ENCODE results near the gene MIDN.
A peak's percentile ranks its signal among the peaks of the same experiment; 100 is the strongest.

The MIDN gene

DNA sequence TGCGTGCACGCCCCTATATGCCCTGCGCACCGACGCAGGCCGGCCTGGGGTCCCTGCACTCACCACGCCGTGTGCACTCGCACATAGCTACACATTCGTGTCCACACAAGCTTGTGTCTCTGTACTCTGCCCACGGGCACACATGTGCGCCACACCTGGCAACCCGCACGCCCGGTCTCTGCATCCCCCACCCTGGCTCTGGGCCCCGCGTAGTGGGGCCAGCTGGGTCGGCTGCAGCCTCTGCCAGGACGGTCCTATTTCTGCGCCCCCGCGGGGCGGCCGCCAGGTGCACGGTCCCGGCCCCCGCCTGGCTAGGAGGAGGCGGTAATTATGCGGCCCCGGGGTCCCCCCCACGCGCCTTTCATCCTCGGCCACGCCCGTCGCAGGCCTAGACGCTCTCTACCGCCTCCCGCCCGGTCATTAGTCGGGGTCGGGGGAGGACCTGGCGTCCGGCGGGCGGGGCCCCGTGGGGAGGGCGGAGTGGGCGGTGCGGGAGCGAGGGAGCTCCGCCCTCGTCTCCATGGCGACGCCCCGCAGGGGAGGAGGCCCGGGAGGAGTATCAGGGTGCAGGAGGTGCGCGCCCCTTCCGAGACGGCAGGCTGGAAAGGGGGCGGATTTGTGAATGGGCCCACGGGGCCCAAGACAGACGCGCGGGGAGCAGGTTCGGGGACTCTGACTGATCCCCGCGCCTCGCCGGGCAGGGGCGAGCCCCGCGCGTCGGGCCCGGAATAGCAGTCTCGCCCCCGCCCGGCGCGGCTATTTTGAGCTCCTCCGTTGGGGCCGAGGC lies 17.9 kb downstream of the MIDN start:
- peaks cover 10% of the 10 kb centered on the region for H3K36me3 ChIP-seq
- H3K4me1 ChIP-seq (ENCODE audit: control insufficient read depth in 1 of 2, insufficient read depth in 1 of 2, low read depth in 1 of 2, low read length in 1 of 2), result peaks cover 80 to 87% of the 10 kb centered on the region in 2 experiments
- peaks cover 8% of the 10 kb centered on the region for H3K27me3 ChIP-seq
- H3K27ac ChIP-seq, result peak overlapping the region; percentile 90
- TF ChIP-seq, protein P1, sequence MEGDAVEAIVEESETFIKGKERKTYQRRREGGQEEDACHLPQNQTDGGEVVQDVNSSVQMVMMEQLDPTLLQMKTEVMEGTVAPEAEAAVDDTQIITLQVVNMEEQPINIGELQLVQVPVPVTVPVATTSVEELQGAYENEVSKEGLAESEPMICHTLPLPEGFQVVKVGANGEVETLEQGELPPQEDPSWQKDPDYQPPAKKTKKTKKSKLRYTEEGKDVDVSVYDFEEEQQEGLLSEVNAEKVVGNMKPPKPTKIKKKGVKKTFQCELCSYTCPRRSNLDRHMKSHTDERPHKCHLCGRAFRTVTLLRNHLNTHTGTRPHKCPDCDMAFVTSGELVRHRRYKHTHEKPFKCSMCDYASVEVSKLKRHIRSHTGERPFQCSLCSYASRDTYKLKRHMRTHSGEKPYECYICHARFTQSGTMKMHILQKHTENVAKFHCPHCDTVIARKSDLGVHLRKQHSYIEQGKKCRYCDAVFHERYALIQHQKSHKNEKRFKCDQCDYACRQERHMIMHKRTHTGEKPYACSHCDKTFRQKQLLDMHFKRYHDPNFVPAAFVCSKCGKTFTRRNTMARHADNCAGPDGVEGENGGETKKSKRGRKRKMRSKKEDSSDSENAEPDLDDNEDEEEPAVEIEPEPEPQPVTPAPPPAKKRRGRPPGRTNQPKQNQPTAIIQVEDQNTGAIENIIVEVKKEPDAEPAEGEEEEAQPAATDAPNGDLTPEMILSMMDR (IDR thresholded peaks at IDR 0.05), result peak; percentile 36
- H3K4me3 ChIP-seq (ENCODE audit: low read depth in 1 of 2, low read length in 1 of 2), result peak overlapping the region; percentile 78 to 87
- no peaks in the 10 kb centered on the region for H3K9me3 ChIP-seq

- peak overlapping the region; percentile 78 to 87 for H3K4me3 ChIP-seq (ENCODE audit: low read depth in 1 of 2, low read length in 1 of 2)
These were observed 18.6 kb downstream of the MIDN start for GRCh38 chr19:1266916-1267476.

DNA sequence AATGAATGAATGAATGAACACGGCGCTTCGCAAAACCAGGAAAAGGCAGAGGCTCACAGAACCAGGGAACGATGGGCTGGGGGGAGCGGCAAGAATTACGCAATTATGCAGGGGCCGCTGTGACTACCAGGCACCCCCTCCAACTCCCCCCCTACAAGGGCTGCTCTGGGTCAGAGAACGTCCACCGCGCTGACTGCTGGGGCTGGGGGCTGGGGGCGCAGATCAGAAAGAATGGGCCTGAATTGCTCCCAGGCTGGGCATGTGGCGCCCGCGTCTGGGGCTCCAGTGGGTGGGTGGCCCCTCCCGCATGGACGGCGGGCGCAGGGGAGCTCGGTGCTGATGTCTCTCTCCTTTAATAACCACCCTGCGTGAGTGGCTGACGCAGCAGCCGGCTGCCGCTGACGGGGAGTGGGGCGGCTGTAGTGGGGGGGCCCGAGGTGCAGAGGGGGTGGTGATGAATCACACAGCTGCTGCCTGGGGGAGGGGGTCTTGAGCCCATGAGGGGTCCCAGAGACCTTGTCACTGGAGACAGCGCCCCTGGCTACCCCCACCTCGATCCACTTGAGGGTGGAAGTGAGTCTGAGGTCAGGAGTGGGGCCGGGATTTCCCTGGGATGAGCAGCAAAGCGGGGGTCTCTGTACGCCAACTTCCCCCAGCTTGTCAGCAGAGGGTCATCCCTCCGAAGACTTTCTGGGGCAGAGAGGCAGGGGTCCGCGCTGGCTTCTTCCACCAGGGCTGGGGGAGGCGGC lies 19.3 kb downstream of the MIDN start:
- TF ChIP-seq, protein P1 (IDR thresholded peaks at IDR 0.05), result no peak

More at GRCh38 chr19:1266916-1267476, 18.6 kb downstream of the MIDN start:
- Histone ChIP-seq H3K36me3 (peaks cover 17% of the 10 kb centered on the region), H3K27ac (peak overlapping the region; percentile 90), H3K9me3 (no peaks in the 10 kb centered on the region), H3K4me1 (ENCODE audit: control insufficient read depth in 1 of 2, insufficient read depth in 1 of 2, low read depth in 1 of 2, low read length in 1 of 2) (peaks cover 80 to 88% of the 10 kb centered on the region in 2 experiments), H3K27me3 (peaks cover 8% of the 10 kb centered on the region)
- TF ChIP-seq, protein P1 (IDR thresholded peaks at IDR 0.05), result peak; percentile 98

DNA sequence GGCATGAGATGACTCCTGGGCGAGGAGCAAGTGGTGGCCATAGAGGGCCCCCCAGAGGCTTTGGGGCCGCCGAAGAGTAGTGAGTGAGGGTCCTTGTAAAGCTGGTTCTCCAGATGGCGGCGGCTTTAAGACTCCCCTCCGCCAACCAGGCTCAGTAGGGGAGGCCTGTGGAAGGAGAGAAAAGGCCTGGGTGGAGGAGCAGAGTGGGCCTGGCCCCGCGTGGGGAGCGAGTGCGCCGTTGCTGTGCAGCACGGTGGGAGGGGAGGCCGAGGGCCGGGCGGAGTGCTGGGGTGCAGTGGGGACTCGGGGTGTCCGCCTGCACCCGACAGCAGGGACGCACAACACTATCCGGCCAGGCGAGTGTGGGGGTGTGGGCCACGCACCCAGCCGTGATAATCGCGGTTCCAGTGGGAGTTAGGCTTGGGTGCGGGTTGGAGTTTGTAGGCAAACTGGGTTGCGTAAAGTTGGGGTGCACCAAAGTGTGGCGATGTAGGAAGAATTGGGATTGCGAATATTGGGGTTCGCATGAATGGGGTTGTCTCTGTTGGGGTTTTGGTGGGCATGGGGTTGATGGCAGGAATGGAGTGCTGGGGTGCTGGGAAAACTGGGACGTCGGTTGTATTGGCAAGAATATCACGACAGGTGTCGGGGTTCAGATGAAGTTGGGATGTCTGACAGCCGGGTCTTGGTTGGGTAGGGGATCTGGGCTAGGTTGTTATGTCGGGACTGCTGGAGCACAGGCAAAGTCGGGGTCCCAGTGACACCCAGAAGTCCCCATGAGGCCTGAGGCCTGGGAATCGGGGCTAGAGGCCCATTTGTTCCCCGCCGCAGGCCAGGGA lies 20.1 kb downstream of the MIDN start:
- no peaks in the 10 kb centered on the region for H3K9me3 ChIP-seq
- H3K27ac ChIP-seq, result peak overlapping the region; percentile 99
- H3K4me3 ChIP-seq (ENCODE audit: low read depth in 1 of 2, low read length in 1 of 2), result peak overlapping the region; percentile 76 to 80
- H3K4me1 ChIP-seq (ENCODE audit: control insufficient read depth in 1 of 2, insufficient read depth in 1 of 2, low read depth in 1 of 2, low read length in 1 of 2), result peaks cover 80 to 88% of the 10 kb centered on the region in 2 experiments
- H3K36me3 ChIP-seq, result peaks cover 32% of the 10 kb centered on the region
- TF ChIP-seq, protein P1 (IDR thresholded peaks at IDR 0.05), result no peak
- peaks cover 8% of the 10 kb centered on the region for H3K27me3 ChIP-seq

More for the DNA sequence above, 19.3 kb downstream of the MIDN start:
- Histone ChIP-seq H3K27me3 (peaks cover 8% of the 10 kb centered on the region), H3K4me3 (ENCODE audit: low read depth in 1 of 2, low read length in 1 of 2) (peak overlapping the region; percentile 78 to 87), H3K4me1 (ENCODE audit: control insufficient read depth in 1 of 2, insufficient read depth in 1 of 2, low read depth in 1 of 2, low read length in 1 of 2) (peaks cover 80 to 88% of the 10 kb centered on the region in 2 experiments), H3K9me3 (no peaks in the 10 kb centered on the region), H3K27ac (peak overlapping the region; percentile 99), H3K36me3 (peaks cover 24% of the 10 kb centered on the region)

DNA sequence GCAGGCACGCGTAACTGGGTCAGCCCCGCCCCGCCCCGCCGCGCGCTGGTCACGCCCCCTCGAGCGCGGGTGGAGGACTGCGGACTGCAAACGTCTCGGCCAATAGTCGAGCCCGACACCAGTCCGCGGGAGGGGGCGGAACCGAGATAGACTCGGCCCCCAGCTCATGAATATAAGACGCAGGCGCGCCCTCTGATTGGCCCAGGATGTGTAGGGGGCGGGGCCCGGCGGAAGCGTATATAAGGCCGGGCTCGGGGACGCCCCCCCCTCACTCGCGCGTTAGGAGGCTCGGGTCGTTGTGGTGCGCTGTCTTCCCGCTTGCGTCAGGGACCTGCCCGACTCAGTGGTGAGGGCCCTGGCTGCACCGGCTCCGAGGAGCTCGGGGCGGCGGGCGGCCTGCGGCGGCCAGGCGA lies 20.7 kb downstream of the MIDN start, which contains the start of gene CIRBP:
Gene CIRBP (plus strand): TSS at position 268 of the 413 bp plus-strand sequence. CDS start 1,602 bp downstream, outside the sequence.
- Histone ChIP-seq H3K27me3 (peaks cover 8% of the 10 kb centered on the region), H3K9me3 (no peaks in the 10 kb centered on the region), H3K4me3 (ENCODE audit: low read depth in 1 of 2, low read length in 1 of 2) (peak within 1 kb of the TSS; percentile 76 to 80), H3K4me1 (ENCODE audit: control insufficient read depth in 1 of 2, insufficient read depth in 1 of 2, low read depth in 1 of 2, low read length in 1 of 2) (peaks cover 81 to 95% of the 10 kb centered on the region in 2 experiments), H3K27ac (peak within 1 kb of the TSS; percentile 99), H3K36me3 (peaks cover 38% of the 10 kb centered on the region)
- TF ChIP-seq, protein P1 (IDR thresholded peaks at IDR 0.05), result peak; percentile 61

Data from neutrophil (primary cell).